NCI-H1930 (cell line): ENCODE results near the gene TOR4A.
"Not testable (repeated sequence)": the region's sequence is repeated elsewhere in the genome, so short reads cannot be mapped to it uniquely, and the experiment has no call there.

ENCODE experiments used
- DNase-seq, 2 experiments: peaks; one replicate each; lab custom pipeline; 2025; lab: John Stamatoyannopoulos, UW

Gene TOR4A

DNA sequence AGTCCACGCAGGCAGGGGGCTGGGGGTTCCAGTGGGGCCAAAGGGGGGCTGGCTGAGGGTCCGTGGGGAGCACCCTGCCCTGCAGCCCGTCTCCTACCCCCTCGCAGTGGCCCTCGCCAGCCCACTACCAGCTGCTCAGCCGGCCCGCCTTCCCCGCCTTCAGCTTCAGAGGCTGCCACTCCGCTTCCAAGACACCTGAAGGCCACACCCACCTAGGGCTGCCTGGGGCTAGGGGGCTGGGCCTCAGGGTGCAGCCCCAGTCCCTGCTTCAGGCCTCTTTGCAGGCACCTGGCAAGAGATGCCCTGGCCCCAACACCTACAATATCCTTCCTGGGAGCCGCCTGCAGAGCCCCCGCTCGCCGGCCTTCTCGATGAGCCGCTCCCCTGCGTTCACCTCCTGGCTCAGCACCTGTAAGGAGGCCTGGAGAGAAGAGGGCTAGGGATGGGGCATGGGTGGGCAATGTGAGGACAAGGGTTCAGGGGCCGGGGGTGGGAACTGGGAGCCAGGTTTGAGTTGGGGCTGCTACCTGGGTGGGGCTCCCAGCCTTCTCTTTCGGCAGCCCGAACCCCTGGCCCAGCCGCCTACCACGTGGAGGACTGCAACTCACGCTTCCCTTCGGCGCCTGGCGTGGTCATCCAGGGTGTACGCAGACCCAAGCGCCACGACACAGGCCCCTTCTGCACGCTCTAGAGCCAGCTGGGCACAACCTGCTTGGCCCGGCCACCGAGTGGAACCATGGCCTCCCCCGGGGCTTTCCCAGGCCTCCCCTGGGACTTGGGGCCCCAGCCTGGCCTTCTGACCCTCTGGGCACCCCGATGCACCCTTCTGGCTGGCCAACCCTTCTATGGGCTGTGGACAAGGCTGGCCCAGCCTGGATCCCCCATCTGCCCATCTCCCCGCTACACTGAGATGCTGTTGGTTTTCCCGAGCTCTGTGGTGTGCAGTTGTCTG lies 24.7 kb upstream of the TOR4A start:
- no peak for DNase-seq

- DNase-seq: no peak
These were observed 23.6 kb upstream of the TOR4A start for GRCh38 chr9:137253717-137254623.

- peak; percentile 69 to 89 for DNase-seq
These were observed 22.7 kb upstream of the TOR4A start, which contains the start of gene NELFB for GRCh38 chr9:137254624-137255447. NELFB (plus strand) TSS chr9:137255327.

DNA sequence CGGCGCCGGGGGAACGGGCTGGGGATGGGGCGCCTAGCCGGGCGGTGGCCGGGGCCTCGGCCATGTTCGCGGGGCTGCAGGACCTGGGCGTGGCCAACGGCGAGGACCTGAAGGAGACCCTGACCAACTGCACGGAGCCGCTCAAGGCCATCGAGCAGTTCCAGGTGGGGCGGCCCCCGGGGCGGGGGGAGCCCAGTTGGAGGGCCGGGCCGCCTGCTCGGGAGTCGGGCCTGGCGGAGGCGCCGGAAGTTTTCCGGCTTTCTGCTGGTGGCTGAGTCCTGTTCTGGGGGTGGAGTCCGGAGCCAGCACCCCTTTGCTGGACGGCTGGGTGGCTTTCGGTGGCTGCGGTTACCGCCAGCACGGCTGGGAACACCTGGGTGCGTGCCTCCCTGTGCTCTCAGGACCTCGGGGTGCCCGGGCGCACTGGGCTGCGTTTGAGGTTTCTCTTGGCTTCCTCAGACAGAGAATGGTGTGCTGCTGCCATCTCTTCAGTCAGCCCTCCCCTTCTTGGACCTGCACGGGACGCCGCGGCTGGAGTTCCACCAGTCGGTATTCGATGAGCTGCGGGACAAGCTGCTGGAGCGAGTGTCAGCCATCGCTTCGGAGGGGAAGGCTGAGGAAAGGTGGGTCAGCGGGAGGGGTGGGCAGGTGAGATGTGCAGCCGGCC lies 21.9 kb upstream of the TOR4A start:
- DNase-seq: no peak

GRCh38 chr9:137256362-137256761 lies 21.2 kb upstream of the TOR4A start:
- DNase-seq: no peak

DNA sequence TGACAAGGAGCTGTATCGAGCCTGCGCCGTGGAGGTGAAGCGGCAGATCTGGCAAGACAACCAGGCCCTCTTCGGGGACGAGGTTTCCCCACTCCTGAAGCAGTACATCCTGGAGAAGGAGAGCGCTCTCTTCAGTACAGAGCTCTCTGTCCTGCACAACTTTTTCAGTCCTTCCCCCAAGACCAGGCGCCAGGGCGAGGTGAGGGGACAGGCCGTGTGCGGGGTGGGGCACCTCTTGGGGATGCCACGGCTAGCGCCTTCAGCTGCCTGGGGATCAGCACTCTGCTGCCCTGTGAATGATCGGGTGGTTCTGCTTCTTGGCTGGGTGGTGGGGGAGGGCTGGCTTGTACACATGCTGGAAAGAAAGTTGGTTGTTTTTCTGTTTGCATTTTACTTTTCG lies 20.7 kb upstream of the TOR4A start:
- no peak for DNase-seq

DNA sequence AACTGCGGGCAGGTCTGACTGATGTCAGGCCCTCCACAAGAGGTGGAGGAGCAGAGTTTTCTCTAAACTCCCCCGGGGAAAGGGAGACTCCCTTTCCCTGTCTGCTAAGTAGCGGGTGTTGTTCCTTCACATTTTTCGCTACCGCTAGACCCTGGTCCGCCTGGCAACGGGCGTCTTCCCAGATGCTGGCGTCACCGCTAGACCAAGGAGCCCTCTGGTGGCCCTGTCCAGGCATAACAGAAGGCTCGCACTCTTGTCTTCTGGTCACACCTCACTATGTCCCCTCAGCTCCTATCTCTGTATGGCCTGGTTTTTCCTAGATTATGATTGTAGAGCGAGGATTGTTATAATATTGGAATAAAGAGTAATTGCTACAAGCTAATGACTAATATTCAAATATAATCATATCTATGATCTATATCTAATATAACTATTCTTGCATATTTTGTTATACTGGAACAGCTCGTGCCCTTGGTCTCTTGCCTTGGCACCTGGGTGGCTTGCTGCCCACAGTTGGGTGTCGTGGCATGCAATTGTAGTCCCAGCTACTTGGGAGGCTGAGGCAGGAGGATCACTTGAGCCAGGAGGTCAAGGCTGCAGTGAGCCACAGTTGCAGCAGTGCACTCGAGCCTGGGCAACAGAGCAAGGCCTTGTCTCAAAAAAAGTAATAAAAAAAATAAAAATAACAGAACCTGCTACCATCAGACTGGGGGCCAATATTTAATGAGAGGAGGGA lies 15.2 kb upstream of the TOR4A start:
- DNase-seq: not testable (repeated sequence)

DNA sequence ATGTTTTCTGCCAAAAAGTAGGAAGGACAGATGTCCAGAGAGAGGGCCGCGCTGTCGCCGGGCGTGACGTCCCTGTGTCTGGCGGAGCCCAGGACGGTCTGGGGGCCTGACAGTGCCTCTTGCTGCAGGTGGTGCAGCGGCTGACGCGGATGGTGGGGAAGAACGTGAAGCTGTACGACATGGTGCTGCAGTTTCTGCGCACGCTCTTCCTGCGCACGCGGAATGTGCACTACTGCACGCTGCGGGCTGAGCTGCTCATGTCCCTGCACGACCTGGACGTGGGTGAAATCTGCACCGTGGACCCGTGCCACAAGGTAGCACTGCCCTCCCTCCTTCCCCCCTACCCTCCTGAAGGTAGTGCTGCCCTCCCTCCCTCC lies 14.6 kb upstream of the TOR4A start:
- DNase-seq: no peak

GRCh38 chr9:137263506-137263905 lies 14.0 kb upstream of the TOR4A start:
- no peak for DNase-seq

DNA sequence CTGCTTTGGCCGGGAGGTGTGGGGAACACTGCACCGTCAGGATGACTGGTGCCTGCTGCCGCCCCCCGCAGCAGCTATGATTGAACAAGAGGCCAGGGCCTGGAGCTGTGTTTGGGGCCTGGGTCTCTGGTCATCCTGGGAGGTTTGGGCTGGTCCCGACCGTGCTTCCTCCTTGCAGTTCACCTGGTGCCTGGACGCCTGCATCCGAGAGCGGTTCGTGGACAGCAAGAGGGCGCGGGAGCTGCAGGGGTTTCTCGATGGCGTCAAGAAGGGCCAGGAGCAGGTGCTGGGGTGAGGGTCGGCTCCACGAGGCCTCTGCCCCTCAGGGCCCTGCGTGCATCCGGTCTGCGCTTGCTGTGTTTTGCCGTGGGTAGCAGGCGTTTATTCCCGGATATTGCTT lies 13.5 kb upstream of the TOR4A start:
- DNase-seq: no peak

GRCh38 chr9:137265496-137266161 lies 11.9 kb upstream of the TOR4A start:
- no peak for DNase-seq

DNA sequence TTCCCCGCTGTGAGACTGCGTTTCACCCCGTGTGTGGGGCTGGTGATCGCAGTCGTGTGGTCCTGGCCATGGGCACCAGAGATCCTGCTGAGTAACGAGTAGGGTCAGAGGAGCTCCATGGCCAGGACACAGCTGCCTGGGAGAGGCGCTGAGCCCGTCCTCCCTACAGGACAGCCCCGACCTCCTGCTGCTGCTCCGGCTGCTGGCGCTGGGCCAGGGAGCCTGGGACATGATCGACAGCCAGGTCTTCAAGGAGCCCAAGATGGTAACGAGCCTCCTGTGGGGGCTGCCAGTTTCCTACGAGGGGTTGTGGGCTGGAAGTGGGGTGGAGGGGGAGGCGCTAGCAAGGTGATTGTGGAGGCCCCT lies 11.4 kb upstream of the TOR4A start:
- no peak for DNase-seq

DNA sequence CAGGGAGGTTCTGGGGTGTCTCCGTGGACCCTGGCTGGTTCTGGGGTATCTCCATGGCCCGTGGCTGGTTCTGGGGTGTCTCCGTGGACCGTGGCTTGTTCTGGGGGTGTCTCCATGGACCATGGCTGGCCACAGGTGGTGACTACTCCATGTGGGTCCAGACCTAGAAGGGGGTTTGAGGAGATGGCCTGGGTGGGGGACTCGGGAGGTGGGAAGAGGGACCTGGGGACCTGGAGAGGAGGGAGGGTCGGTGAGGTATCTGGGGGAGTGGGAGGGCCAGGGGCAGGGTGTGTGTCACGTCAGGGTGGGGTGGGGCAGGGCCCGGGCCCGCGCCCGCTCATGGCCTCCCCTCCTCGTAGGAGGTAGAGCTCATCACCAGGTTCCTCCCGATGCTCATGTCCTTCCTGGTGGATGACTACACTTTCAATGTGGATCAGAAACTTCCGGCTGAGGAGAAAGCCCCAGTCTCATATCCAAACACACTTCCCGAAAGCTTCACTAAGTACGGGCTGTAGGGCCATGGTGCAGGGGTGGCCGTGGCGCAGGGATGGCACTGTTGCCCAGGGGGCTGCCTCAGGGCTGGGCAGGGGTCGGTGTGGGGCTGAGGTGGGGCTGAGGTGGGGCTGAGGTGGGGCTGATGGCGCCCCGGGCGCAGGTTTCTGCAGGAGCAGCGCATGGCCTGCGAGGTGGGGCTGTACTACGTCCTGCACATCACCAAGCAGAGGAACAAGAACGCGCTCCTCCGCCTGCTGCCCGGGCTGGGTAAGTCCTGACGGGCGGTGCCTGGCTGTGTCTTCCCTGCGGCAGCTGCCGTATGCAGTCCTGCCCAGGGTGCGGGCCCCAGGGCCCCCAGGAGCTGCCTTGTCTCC lies 10.7 kb upstream of the TOR4A start:
- no peak for DNase-seq

- DNase-seq: no peak
These were observed 9.6 kb upstream of the TOR4A start for GRCh38 chr9:137267933-137268355.

- no peak for DNase-seq
These were observed 8.9 kb upstream of the TOR4A start for GRCh38 chr9:137268538-137269201.

GRCh38 chr9:137269231-137269772 lies 8.2 kb upstream of the TOR4A start:
- no peak for DNase-seq

DNA sequence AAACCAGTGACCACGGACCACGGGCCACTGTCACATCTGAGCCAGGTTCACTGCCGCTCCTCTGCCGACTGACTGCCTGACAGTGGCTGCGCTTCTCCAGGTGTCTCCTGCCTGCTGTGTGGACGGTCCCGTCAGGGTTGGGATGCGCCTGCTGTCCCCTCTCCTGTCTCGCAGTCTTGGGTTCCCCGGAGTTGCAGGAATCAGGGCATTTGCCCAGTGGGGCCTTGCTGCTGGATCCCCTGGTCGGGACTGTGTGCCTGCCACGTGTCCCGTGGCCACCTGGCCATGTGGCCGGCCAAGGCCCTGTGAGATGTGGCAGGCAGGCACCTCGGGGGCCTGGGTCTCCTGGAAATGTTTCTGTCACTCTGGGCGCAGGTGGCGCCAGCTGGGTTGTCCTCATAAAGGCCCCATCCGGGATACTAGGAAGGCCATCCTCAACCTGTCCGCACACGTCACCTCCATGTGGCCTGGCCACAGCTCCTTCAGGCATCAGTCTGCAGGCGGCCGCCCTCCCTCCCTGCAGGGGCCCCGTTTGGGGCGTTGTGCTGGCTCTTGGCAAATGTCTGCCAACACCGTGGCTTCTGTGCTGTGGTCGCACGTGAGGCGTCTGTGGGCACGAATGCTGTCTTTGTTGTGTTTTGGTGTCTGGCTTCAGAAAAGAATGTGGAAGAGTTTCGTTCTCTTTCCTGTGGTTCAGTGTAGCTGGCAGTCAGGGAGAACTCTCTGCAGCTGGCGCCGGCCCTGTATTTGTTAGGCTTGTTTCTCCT lies 6.4 kb upstream of the TOR4A start:
- no peak for DNase-seq

DNA sequence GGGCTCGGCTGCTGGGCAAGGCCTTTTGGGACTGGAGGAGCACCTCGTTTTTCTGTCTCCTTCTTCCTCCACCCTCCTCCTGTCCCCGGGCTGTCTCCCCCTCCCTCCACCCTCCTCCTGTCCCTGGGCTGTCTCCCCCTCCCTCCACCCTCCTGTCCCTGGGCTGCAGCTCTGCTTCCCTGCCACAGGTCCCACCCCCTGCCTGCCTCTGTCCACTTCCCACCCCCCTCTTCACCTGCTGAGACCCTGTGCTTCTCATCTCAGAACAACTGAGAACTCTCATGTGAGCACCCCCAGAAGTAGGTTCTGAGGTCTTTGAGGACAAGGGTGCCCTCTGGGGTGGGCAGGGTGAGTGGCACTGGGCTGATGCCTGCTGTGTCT lies 5.8 kb upstream of the TOR4A start:
- DNase-seq: no peak
